ENCODE results near the gene PPM1G.

The PPM1G gene

GRCh38 chr2:27336173-27336572, 73.2 kb downstream of the PPM1G start:
- in situ Hi-C loops (cut with MboI; ENCODE audit: low sequenced_read_pairs): no loop called here

- in situ Hi-C loops (cut with MboI; ENCODE audit: low sequenced_read_pairs): no loop called here
These were observed 74.1 kb downstream of the PPM1G start for GRCh38 chr2:27335311-27335710.

Measured in HL-60/S4 treated with retinoic acid at 250 ng/mL for 4 days and 3 days (cell line).